Peyer's patch (tissue), 4 donors: ENCODE data around the gene TTC16. TPM values are rescaled to one million over a fixed set of nuclear protein-coding genes. Genes with fewer than 3 reads are reported as not detected.

ENCODE experiments used
- DNase-seq, 3 donors: peaks; one replicate each; pipeline ENCODE4 v3.0.0-alpha.2; 2017 to 2019
- H3K27ac ChIP-seq, 4 donors: fragments of 200-600 bp; sonication (generic); one replicate each; pipeline ENCODE4 v1.5.1; 2016 to 2019
- H3K27me3 ChIP-seq, 2 donors: fragments of 200-600 bp; sonication (generic); one replicate each; pipeline ENCODE4 v1.5.1; 2019
- H3K36me3 ChIP-seq, 3 donors: fragments of 200-600 bp; sonication (generic); one replicate each; pipeline ENCODE4 v1.5.1; 2016 to 2019
- H3K4me1 ChIP-seq, 4 donors: fragments of 200-600 bp; sonication (generic); one replicate each; pipeline ENCODE4 v1.5.1; 2016 to 2019
- H3K4me3 ChIP-seq, 4 donors: fragments of 200-600 bp; sonication (generic); 1 replicate in 3 of 4; 2 replicates in 1 of 4; pipeline ENCODE4 v1.5.1; 2016 to 2019; ENCODE audit warnings: mild to moderate bottlenecking in 1 of 4
- H3K9me3 ChIP-seq, 4 donors: fragments of 200-600 bp; sonication (generic); one replicate each; pipeline ENCODE4 v1.5.1; 2016 to 2019; ENCODE audit warnings: mild to moderate bottlenecking in 1 of 4
- POLR2A ChIP-seq, 2 donors: fragments of 450-650 bp; IDR thresholded peaks; one replicate each; pipeline ENCODE4 v1.5.1; 2017; ENCODE audit warnings: antibody characterized with exemption in 2 of 2, mild to moderate bottlenecking in 2 of 2, moderate library complexity in 2 of 2
- total RNA-seq, 4 donors: library from RNA; depleted of rRNA; stranded (reverse); fragments of >200 nt; gene quantifications; one replicate each; pipeline ENCODE4 v1.1.0, GENCODE V29; 2016
- TF ChIP-seq, protein P1 (sequence below), 6 experiments: fragments of 450-650 bp in 4 of 6; fragments of 200-600 bp in 2 of 6; sonication (generic) in 1 of 6; IDR thresholded peaks; one replicate each; pipeline ENCODE4 v1.5.1; 2017 to 2019; ENCODE audit warnings: antibody characterized with exemption in 6 of 6, mild to moderate bottlenecking in 3 of 6, moderate library complexity in 1 of 6

Gene TTC16
- total RNA-seq, 4 donors from 2014 or later = not detected

DNA sequence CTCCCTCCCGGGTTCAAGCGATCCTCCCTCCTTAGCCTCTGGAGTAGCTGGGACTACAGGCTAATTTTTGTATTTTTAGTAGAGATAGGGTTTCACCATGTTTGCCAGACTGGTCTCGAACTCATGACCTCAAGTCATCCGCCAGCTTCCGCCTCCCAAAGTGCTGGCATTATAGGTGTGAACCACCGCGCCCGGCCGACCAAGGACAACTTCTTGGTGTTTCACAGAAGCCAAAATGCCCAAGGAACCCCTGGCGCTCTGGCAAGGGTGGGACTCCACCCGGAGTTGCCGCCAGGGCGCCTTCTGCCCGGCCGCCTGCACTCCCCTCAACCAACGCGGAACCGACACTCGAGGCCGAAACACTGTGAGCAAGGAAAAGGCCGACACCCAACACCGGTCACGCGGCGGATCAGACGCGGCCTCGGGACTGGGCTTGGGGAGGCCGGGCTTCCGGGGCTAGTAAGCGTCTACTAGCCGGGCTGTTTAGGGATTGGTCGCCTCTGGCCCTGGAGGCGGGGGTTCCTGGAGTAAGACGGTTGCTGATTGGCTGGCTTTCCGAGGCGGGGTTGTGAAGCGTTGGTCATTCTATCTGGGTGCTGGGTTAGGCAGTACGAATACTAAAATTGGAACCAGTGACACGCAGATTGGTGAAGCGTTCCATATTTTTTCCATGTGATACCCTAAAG is 16.8 kb upstream of the TTC16 start:
- Histone ChIP-seq H3K4me3 (peak overlapping the region; percentile 16 to 44 (median 33)), H3K36me3 (no peaks in the 10 kb centered on the region), H3K27ac (peak overlapping the region; percentile 61 to 82 (median 72)), H3K9me3 (no peaks in the 10 kb centered on the region), H3K27me3 (no peaks in the 10 kb centered on the region), H3K4me1 (no peaks in the 10 kb centered on the region)
- peak; percentile 90 to 96 (median 90) for DNase-seq
- TF ChIP-seq, protein P1, sequence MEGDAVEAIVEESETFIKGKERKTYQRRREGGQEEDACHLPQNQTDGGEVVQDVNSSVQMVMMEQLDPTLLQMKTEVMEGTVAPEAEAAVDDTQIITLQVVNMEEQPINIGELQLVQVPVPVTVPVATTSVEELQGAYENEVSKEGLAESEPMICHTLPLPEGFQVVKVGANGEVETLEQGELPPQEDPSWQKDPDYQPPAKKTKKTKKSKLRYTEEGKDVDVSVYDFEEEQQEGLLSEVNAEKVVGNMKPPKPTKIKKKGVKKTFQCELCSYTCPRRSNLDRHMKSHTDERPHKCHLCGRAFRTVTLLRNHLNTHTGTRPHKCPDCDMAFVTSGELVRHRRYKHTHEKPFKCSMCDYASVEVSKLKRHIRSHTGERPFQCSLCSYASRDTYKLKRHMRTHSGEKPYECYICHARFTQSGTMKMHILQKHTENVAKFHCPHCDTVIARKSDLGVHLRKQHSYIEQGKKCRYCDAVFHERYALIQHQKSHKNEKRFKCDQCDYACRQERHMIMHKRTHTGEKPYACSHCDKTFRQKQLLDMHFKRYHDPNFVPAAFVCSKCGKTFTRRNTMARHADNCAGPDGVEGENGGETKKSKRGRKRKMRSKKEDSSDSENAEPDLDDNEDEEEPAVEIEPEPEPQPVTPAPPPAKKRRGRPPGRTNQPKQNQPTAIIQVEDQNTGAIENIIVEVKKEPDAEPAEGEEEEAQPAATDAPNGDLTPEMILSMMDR (IDR thresholded peaks at IDR 0.05) = peak in 3 of 6 experiments; percentile 11 to 21 (median 20)
- peak in 1 of 2 donors; percentile 36 for TF ChIP-seq POLR2A (IDR thresholded peaks at IDR 0.05)

DNA sequence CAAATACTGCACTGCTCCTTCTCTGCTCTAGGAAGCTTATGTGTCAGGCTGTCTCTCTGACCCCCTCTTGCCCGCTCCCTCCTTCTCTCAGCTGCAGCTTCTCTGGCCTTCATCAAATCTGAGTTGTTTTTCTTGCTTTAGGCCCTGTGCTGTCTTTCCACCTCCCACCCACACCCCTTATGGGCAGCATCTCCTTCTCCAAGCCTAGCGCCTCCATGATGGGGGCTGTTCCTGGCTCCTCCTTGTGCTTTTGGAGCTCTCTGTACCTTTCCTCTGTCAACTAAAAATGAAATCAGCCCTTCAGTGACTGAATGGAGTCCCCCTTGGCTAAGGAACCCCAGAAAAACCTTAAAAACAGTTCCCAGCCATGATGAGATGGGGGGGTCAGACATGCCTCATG is 15.7 kb upstream of the TTC16 start:
- Histone ChIP-seq H3K27ac (peak overlapping the region in 1 of 4 donors; percentile 82), H3K4me3 (no peak overlapping the region), H3K36me3 (no peaks in the 10 kb centered on the region), H3K27me3 (no peaks in the 10 kb centered on the region), H3K9me3 (no peaks in the 10 kb centered on the region), H3K4me1 (no peaks in the 10 kb centered on the region)
- no peak for DNase-seq
- TF ChIP-seq, protein P1 (IDR thresholded peaks at IDR 0.05) = no peak
- TF ChIP-seq POLR2A (IDR thresholded peaks at IDR 0.05) = no peak

DNA sequence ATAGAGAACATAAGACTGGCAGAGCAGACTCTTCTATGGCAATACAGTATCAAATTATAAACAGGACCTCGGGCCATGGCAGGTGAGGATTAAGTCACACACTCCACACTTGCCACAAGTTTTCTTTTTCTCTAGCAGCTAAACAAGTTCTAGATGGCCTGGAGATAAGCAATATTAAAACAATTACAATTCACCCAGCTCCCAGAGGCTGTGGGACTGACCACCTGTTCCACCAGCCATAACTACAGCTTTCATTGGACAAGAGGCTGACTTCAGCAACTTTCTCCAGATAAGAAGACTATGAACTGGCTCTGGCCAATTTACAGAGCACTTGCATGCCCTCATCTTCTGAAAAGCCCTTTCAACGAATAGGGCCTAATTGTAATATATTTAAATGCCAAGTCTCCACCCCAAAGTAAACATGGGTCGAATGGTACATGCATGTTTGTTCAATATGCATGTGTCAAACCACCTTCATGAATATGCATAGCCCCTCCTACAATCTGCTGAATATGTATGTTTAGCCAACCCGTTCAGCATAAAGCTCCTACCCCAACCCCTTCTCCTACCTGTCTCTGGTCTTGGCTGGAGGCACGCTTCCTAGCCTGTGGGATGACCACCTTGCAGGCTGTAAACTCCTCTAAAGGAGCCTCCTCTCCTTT is 15.2 kb upstream of the TTC16 start:
- no peak overlapping the region for H3K4me3 ChIP-seq
- no peak overlapping the region for H3K27ac ChIP-seq
- no peaks in the 10 kb centered on the region for H3K36me3 ChIP-seq
- no peak for DNase-seq
- no peaks in the 10 kb centered on the region for H3K27me3 ChIP-seq
- no peak for TF ChIP-seq POLR2A (IDR thresholded peaks at IDR 0.05)
- TF ChIP-seq, protein P1 (IDR thresholded peaks at IDR 0.05) = no peak
- H3K9me3 ChIP-seq = no peaks in the 10 kb centered on the region
- H3K4me1 ChIP-seq = no peaks in the 10 kb centered on the region

DNA sequence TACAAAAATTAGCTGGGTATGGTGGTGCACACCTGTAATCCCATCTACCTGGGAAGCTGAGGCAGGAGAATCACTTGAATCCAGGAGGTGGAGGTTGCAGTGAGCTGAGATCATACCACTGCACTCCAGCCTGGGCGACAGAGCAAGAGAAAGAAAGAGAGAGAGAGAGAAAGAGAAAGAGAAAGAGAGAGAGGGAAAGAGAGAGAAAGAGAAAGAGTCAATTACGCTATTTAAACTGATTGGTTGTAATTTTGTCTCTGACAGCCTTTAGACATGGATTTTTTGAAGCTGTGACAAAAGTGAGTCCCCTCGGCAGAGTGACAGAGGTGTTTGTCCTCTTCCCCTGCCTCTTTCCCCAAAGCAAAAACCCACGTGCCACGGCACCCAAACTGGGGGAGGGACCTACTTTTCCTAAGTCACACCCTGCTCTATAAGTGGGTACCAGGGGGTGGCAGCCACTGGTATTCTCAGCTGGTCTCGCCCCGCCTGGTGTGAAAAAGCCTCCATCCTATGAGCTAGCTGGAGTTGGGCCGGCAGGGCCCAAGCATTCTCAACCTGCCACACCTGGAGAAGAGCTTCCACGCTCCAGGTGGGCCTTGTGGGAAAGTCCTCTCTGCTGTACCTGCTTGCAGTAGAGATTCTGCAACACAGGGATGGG is 12.5 kb upstream of the TTC16 start:
- Histone ChIP-seq H3K27ac (no peak overlapping the region), H3K27me3 (no peaks in the 10 kb centered on the region), H3K9me3 (no peaks in the 10 kb centered on the region), H3K36me3 (no peaks in the 10 kb centered on the region), H3K4me3 (no peak overlapping the region), H3K4me1 (no peaks in the 10 kb centered on the region)
- TF ChIP-seq, protein P1 (IDR thresholded peaks at IDR 0.05) = no peak
- no peak for TF ChIP-seq POLR2A (IDR thresholded peaks at IDR 0.05)
- no peak for DNase-seq

DNA sequence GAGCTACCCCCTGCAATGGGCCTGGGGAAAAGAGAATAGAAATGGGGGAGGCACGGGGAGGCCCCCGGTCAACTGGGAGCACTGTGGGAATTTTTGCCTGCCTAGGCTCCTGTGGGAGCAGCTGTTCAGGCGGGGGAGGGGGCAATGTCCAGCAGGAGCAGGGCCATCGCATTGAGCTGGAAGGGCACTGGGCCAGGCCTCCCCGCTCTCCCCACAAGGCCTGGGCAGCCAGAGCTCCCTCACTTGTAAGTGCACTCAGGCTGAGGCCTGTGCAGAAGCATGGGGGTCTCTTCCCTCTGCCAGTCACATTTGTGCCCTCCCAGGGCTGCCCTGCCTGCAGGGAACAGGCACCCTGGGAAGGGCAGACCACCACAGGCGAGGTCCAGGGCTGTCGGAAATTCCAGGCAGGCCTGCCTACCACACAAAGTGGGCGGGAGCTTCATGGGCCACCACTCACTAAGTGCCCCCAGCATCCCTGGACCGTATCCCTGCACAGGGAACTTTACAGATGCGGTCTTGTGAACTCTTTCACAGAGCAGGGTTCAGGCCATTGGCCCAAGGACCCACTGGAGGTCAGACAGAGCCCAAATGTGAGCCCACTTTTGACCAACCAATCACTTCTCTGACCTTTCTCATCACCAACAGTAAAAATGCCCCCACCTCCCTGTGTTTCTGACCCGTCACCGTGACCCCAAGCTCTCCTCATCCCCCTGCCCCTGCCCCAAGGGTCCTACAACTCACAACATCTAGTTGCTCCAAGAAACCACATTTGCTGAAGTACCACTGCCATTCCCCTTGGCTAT is 10.1 kb upstream of the TTC16 start:
- Histone ChIP-seq H3K9me3 (no peaks in the 10 kb centered on the region), H3K27me3 (no peaks in the 10 kb centered on the region), H3K4me1 (no peaks in the 10 kb centered on the region), H3K4me3 (no peak overlapping the region), H3K27ac (no peak overlapping the region), H3K36me3 (no peaks in the 10 kb centered on the region)
- TF ChIP-seq, protein P1 (IDR thresholded peaks at IDR 0.05) = no peak
- TF ChIP-seq POLR2A (IDR thresholded peaks at IDR 0.05) = no peak
- no peak for DNase-seq
